RPMI8226 (cell line): Measurements from ENCODE around the gene CLUH.
"Not testable (repeated sequence)": the region's sequence is repeated elsewhere in the genome, so short reads cannot be mapped to it uniquely, and the experiment has no call there.

ENCODE experiments used
- DNase-seq: peaks from one replicate; pipeline ENCODE4 v3.0.0-alpha.2; 2015

The CLUH gene

GRCh38 chr17:2687074-2687418 is 24.5 kb downstream of the CLUH start:
- no peak for DNase-seq

- no peak for DNase-seq
These were observed 25.9 kb downstream of the CLUH start for GRCh38 chr17:2685696-2686095.

- DNase-seq, result no peak
These were observed 27.0 kb downstream of the CLUH start for GRCh38 chr17:2684549-2684948.

GRCh38 chr17:2683912-2684311 is 27.7 kb downstream of the CLUH start:
- no peak for DNase-seq

- no peak for DNase-seq
These were observed 29.2 kb downstream of the CLUH start for GRCh38 chr17:2682176-2682938.

GRCh38 chr17:2681650-2682049 is 29.9 kb downstream of the CLUH start:
- DNase-seq, result no peak

GRCh38 chr17:2680961-2681360 is 30.6 kb downstream of the CLUH start:
- DNase-seq, result no peak

- DNase-seq, result not testable (repeated sequence)
These were observed 32.3 kb downstream of the CLUH start for GRCh38 chr17:2679247-2679646.

GRCh38 chr17:2672026-2672425 is 39.5 kb downstream of the CLUH start:
- no peak for DNase-seq

GRCh38 chr17:2660410-2660809 is 51.2 kb downstream of the CLUH start:
- not testable (repeated sequence) for DNase-seq

- DNase-seq, result not testable (repeated sequence)
These were observed 52.2 kb downstream of the CLUH start for GRCh38 chr17:2659337-2659736.

GRCh38 chr17:2656283-2656682 is 55.3 kb downstream of the CLUH start:
- DNase-seq, result no peak

- no peak for DNase-seq
These were observed 56.0 kb downstream of the CLUH start for GRCh38 chr17:2655546-2655945.

GRCh38 chr17:2652911-2653310 is 58.7 kb downstream of the CLUH start:
- DNase-seq, result not testable (repeated sequence)

- DNase-seq, result no peak
These were observed 62.4 kb downstream of the CLUH start for GRCh38 chr17:2649191-2649590.

GRCh38 chr17:2647957-2648356 is 63.6 kb downstream of the CLUH start:
- DNase-seq, result no peak

- DNase-seq, result no peak
These were observed 66.6 kb downstream of the CLUH start for GRCh38 chr17:2644971-2645370.
